NCI-H2171 treated with DMSO at 0.1 percent for 48 hours (cell line): ENCODE results near the gene SLC6A19.

Experiments used
- DNase-seq: peaks from one replicate; lab custom pipeline; 2025; lab: John Stamatoyannopoulos, UW

Gene SLC6A19

GRCh38 chr5:1195916-1196315 is 5.5 kb upstream of the SLC6A19 start:
- DNase-seq: no peak

- DNase-seq: no peak
Observed at GRCh38 chr5:1196562-1196961, 4.8 kb upstream of the SLC6A19 start.

GRCh38 chr5:1197876-1198666 is 3.3 kb upstream of the SLC6A19 start:
- no peak for DNase-seq

- no peak for DNase-seq
Observed at GRCh38 chr5:1199340-1199648, 2.1 kb upstream of the SLC6A19 start.

- DNase-seq: no peak
Observed at GRCh38 chr5:1199649-1200494, 1.5 kb upstream of the SLC6A19 start.

GRCh38 chr5:1200495-1201326 is 684 bp upstream of the SLC6A19 start:
- DNase-seq: no peak

GRCh38 chr5:1202026-1202797 is 817 bp downstream of the SLC6A19 start:
- no peak for DNase-seq

GRCh38 chr5:1202798-1203185 is 1.4 kb downstream of the SLC6A19 start:
- DNase-seq: no peak

GRCh38 chr5:1203311-1203967 is 2.0 kb downstream of the SLC6A19 start:
- DNase-seq: no peak

GRCh38 chr5:1203968-1204692 is 2.7 kb downstream of the SLC6A19 start:
- no peak for DNase-seq

- DNase-seq: peak; percentile 70
Observed at GRCh38 chr5:1204693-1205242, 3.4 kb downstream of the SLC6A19 start.

- DNase-seq: no peak
Observed at GRCh38 chr5:1205255-1206180, 4.1 kb downstream of the SLC6A19 start.

GRCh38 chr5:1206521-1207412 is 5.4 kb downstream of the SLC6A19 start:
- no peak for DNase-seq

- no peak for DNase-seq
Observed at GRCh38 chr5:1207555-1207954, 6.2 kb downstream of the SLC6A19 start.

GRCh38 chr5:1208221-1208742 is 6.9 kb downstream of the SLC6A19 start:
- no peak for DNase-seq

GRCh38 chr5:1208743-1209488 is 7.5 kb downstream of the SLC6A19 start:
- no peak for DNase-seq

GRCh38 chr5:1209489-1209852 is 8.1 kb downstream of the SLC6A19 start:
- no peak for DNase-seq
